T-helper 22 cell (primary cell): ENCODE data around the gene FLYWCH1.
A peak's percentile ranks its signal among the peaks of the same experiment; 100 is the strongest.

Source experiments
- DNase-seq: peaks from one replicate; pipeline ENCODE4 v3.0.0-alpha.2; 2020; ENCODE audit warnings: low read depth

FLYWCH1 gene

DNA sequence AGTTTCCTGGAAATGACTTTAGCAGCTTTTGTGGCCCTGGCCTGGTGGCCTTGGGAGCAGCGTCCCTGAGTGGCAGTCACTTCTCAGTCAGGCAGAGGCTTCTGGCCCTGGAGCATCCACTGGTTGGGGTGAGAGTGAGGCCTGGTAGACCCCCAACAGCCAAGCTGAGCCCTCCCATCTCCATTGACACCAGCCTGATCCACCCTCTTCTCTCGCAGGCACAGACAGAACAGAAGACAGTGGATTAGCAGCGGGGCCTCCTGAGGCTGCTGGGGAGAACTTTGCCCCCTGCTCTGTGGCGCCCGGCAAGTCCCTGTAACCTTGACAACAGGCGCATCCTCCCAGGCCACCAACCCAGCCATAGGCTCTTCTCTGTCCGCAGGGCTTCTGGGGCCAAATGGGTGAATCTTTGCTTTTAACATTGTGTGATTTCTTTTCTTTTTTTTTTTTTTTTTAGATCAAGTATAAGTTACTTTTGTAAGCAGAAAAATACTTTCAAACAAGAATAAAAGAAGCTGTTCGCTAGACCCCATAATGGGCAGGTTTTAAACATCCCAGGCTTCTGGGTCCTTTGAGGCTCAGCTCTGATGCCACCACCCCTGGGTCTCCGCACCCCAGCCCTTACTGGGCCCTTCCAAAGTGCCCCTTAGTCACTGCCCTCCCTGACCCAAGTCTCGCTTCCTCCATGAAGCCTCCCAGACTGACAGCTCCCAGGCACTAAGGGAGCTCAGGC, 12.7 kb upstream of the FLYWCH1 start:
- DNase-seq = no peak

DNA sequence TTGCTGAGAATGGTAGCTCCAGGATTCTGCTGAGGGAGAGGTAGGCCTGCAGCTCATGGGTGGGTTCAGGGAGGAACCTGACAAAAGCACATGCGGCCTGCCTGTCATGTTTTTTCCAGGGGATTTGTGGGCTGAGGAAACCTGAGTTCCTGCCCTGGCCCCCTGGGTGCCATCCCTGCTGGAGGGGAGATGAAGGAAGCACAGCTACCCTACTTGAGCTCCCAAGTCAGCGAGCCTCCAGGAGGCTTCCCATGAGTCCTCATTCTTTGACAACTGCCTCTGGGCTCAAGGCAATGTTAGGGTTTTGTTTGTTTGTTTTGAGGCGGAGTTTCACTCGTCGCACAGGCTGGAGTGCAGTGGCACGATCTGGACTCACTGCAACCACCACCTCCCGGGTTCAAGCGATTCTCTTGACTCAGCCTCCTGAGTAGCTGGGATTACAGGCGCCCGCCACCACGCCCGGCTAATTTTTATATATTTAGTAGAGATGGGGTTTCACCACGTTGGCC, 12.1 kb upstream of the FLYWCH1 start:
- no peak for DNase-seq

GRCh38 chr16:2900526-2901075, 11.1 kb upstream of the FLYWCH1 start:
- DNase-seq = no peak

DNA sequence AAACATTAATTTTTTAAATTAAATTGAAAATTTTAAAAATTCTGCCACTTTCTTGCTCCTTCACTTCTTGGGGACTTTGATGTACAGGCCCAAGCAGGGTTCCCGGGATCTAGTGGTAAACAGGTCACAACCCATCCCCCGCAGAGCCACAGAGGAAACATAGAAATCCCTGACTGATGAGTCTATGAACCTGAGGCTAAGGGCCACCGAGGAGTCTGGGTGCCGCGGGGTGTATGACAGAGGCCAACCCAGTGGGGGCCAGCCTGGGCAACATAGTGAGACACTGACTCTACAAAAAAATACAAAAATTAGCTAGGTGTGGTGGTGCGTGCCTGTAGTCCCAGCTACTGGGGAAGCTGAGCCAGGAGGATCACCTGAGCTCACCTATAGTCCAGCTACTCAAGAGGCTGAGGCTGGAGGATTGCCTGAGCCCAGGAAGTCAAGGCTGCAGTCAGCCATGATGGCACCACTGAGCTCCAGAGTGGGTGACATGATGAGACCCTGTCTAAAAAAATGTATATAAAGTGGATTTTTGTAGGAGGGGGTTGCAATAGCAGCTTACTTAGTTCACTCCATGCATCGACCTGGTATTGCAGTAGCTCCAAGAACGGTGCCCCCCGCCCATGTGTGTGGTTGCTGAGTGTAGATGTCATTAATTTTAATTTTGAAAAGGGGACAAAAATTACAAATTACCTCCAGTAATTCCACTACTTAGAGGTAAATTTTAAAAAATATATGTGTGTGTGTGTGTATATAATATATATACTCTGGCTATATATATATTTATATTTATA, 9.2 kb upstream of the FLYWCH1 start:
- no peak for DNase-seq

GRCh38 chr16:2904100-2904921, 7.4 kb upstream of the FLYWCH1 start:
- peak; percentile 62 for DNase-seq

DNA sequence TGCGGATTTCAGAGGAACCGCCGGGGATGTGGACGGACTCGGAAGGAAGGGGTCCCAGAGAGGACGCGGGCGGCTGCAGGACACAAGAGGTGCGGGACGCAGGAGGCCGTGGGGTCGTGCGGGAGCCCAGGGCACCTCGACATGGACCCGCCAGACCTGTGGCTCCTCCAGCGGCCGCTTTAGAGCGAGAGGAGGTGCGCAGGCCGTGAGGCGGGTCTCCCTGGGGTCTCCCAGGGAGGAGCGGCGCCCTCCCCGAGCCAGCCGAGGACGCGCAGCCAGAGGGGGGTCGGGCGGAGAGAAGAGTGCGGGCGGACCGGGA, 6.8 kb upstream of the FLYWCH1 start:
- DNase-seq = no peak

DNA sequence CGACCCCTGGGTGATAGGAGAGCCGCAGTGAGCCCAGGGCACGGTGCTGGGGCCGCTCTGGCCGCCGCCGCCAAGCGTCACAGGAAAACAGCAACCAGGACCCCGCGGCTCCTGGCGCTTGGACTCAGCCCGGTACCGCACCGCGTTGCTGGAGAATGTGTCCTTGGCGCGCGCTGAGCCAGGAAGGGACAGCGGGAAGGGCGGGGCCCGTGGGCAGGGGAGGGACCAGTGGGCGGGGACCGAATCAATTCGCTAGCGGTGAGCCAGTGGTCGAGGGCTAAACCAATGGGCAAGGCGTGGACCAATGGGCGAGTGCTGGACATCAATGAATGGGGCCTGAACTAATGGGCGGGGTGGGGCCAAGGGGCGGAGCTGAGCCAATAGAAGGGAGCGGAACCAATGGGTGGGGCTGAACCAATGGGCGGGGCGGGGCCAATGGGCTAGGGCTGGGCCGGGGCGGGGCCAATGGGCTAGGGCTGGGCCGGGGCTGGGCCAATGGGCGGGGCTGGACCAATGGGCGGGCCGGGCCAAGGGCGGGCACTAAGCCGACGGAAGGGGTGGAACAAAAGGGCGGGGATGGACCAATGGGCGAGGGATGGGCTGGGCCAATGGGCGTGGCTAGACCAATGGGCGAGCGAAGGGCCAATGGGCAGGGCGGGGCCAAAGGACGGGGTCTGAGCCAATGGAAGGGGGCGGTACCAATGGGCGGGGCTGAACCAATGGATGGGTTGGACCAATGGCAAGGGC, 6.3 kb upstream of the FLYWCH1 start:
- DNase-seq = peak; percentile 87

DNA sequence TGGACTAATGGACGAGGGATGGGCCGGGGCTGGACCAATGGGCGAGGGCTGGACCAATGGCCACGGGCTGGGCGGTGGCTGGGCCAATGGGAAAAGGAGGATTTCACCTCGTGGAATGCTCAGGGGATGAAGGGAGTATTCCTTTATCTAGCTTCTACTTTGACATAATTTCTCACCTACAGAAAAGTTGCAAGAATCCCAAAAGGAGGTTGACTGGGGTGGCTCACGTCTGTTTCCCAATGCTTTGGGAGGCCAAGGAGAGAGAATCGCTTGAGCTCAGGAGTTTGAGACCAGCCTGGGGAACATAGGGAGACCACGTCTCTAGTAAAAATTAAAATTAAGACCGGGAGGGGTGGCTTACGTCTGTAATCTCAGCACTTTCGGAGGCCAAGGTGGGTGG, 5.7 kb upstream of the FLYWCH1 start:
- no peak for DNase-seq

GRCh38 chr16:2907084-2907753, 4.5 kb upstream of the FLYWCH1 start:
- peak; percentile 28 for DNase-seq

DNA sequence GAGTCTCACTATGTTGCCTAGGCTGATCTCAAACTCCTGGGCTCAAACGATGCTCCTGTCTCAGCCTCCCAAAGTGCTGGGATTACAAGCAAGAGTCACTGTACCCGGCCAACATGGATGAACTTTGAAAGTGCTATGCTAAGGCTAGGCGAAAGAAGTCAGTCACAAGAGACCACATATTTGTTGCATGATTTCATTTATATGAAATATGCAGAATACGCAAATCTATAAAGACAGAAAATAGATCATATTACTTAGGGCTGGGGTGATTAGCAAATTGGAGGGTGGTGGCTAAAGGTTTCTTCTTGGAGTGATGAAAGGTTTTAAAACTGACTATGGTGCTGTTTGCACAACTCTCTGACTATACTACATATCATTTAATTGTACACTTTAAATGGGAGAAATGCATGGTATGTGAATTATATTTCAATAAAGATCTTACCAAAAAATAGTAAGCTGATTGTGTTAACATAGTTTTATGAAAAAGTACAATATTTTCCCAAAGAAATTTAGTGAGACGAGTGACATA, 1.2 kb upstream of the FLYWCH1 start:
- DNase-seq = no peak

DNA sequence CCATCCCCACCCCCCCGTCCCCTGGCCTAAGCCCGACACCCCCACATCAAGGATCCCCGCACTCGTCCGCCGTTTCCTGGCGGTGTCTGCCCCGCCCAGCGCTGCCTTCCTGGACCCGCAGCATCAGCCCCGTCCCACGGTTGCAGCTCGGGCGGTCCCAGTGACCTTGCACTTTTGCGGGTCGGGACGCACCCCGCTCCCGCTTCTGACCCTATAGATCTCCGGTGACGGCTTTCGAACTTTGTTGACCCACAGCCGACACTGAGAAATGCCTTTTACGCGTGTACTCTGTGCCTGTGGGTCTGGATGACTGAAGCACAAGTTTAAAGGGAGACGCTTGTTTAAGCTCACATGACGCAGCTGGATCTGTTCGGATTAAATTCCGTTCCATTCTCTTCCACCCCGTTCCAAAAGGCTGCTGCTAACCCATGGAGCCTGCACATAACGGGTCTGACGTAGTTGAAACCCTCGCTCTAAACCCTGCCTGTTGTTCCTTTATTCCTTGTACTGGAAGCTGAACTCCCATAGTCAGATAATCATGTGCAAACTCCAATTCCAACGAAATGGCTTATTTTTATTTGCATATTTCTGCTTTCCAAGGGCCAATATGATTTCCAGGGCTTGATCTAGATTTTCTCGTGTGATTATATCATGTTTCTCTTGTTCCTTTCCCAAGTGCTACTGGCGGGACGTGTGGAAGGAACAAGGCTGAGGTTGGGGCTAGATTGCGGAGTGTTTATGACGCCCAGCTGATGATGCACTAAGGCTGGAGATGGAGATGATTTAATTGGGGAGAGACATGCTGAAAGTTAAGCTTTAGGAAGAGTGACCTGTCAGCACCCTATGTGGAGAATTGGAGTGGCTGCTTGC, 834 bp downstream of the FLYWCH1 start:
- DNase-seq = no peak

- DNase-seq = no peak
These were observed 1.9 kb downstream of the FLYWCH1 start for GRCh38 chr16:2913603-2914002.

GRCh38 chr16:2914233-2914632, 2.5 kb downstream of the FLYWCH1 start:
- no peak for DNase-seq

- no peak for DNase-seq
These were observed 3.6 kb downstream of the FLYWCH1 start for GRCh38 chr16:2915196-2915929.

DNA sequence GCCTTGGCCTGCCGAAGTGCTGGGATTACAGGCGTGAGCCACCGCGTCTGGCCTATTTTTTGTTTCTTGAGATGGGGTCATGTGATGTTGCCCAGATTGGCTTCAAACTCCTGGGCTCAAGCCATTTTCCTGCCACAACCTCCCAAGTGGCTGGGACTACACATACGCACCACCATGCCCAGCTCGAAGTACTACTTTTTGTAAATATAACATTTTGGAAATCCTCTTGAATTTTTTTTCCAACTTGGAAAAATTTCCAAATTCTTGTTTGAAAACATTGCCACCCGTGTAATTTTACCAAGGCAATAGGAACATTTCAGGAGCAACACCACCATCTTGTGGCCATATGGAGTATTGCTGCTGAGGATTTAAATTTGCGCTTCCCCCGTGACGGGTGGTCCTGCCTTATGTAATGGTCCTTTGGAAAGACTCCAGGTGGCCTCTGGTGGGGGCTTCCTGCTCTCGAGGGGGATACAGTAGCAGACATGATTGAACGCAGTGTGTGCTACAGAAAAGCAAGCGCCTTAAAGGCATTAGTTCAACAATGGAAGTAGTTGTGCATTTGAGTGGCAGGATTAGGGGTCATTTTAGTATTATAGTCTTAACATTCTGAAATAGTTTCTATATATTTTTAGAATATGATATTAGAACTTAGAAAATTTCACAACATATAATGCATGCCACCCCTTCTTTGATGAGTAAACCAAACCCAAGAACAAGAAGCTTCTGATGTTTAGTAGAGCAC, 8.0 kb downstream of the FLYWCH1 start:
- DNase-seq = peak; percentile 22

GRCh38 chr16:2923481-2923880, 11.8 kb downstream of the FLYWCH1 start:
- DNase-seq = no peak

- no peak for DNase-seq
These were observed 13.4 kb downstream of the FLYWCH1 start for GRCh38 chr16:2924901-2925755.
